ENCODE results near the gene BCR. TPM values are rescaled to one million over a fixed set of nuclear protein-coding genes. Genes with fewer than 3 reads are reported as not detected.

The BCR gene
- total RNA-seq, 4 donors from 2014 or later: 36.9 to 514 (median 91.0) TPM

DNA sequence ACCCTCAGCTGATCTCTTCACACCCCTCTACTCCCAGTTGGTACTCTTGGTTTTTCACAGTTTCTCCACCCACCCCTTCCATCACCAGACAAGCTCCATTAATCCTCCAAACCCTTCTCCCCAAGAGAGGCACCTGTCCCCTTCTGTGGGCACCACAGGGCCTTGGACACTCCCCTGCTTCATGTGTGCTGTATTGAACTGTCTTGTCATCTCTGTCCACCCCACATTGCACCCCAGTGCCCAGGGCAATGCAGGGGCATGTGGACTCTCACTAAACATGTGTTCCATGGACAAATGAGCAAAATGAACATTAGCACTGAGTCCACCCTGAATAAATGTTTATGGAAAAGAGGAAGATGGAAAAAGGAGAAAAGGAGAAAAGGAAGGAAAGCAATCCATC is 181.4 kb downstream of the BCR start:
- in situ Hi-C loops (cut with MboI; ENCODE audit: low pct_ligation_motif_present in 1 of 4, low pct_unique_long_range_greater_than_20kb in 1 of 4, low sequenced_read_pairs in 3 of 4): no loop called here
- no peak for DNase-seq
- Histone ChIP-seq H3K27me3 (no peaks in the 10 kb centered on the region), H3K4me3 (no peak overlapping the region), H3K9me3 (no peaks in the 10 kb centered on the region), H3K36me3 (no peaks in the 10 kb centered on the region), H3K4me1 (no peaks in the 10 kb centered on the region), H3K27ac (no peak overlapping the region)
- TF ChIP-seq CTCF (IDR thresholded peaks at IDR 0.05): no peak
- no peak for TF ChIP-seq EP300 (IDR thresholded peaks at IDR 0.05; ENCODE audit: low read depth)
- no peak for TF ChIP-seq POLR2A (IDR thresholded peaks at IDR 0.05)
- TF ChIP-seq POLR2AphosphoS5 (IDR thresholded peaks at IDR 0.05): no peak
- intact Hi-C loops (cut with DNase I; ENCODE audit: low total_unique reads): no loop called here

DNA sequence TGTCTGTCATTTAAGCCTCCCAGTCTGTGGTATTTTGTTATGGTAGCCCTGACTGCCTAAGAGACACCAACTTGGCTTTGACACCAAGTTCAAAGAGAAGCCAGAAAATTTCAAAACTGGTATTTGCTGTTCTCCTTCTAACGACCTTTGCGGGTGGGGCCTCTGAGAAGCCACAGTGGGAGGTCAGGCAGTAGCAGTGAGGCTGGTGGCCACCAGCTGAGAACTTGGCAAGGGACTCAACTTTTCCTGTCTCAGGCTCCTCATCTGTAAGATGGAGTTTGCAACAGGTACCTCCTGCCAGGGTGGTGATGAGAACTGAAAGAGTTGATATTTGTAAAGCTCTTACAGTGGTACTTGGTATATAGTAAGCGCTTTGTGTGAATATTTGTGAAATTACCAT is 183.4 kb downstream of the BCR start:
- Histone ChIP-seq H3K4me3 (no peak overlapping the region), H3K27me3 (peaks cover 1% of the 10 kb centered on the region), H3K36me3 (no peaks in the 10 kb centered on the region), H3K27ac (no peak overlapping the region), H3K4me1 (no peaks in the 10 kb centered on the region), H3K9me3 (no peaks in the 10 kb centered on the region)
- in situ Hi-C loops (cut with MboI; ENCODE audit: low pct_ligation_motif_present in 1 of 4, low pct_unique_long_range_greater_than_20kb in 1 of 4, low sequenced_read_pairs in 3 of 4) (no loop called here), intact Hi-C loops (cut with DNase I; ENCODE audit: low total_unique reads) (no loop called here)
- 17 to 68% methylated on average over 1 to 3 of the region's 3 CpGs for WGBS, 2 donors (ENCODE audit: low coverage in 1 of 2)
- TF ChIP-seq EP300 (IDR thresholded peaks at IDR 0.05; ENCODE audit: low read depth): no peak
- TF ChIP-seq POLR2A (IDR thresholded peaks at IDR 0.05): no peak
- TF ChIP-seq POLR2AphosphoS5 (IDR thresholded peaks at IDR 0.05): no peak
- no peak for TF ChIP-seq CTCF (IDR thresholded peaks at IDR 0.05)
- DNase-seq: no peak

DNA sequence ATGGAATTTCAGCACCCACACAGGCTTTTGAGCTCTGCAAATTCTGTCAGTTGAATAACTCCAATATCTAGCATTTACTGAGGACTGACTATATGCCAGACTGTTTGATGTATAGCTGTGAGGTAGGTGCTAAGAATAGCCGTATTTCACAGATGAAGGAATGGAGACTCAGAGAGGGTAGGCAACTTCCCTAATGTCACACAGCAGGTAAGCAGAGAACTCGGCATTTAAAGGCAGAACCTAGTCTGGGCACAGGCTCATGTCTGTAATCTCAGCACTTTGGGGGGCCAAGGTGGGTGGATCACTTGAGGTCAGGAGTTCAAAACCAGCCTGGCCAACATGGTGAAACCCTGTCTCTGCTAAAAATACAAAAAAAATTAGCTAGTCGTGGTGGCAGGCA is 184.1 kb downstream of the BCR start:
- H3K27me3 ChIP-seq: peaks cover 2% of the 10 kb centered on the region
- no peaks in the 10 kb centered on the region for H3K36me3 ChIP-seq
- intact Hi-C loops (cut with DNase I; ENCODE audit: low total_unique reads): no loop called here
- TF ChIP-seq POLR2A (IDR thresholded peaks at IDR 0.05) (no peak), EP300 (IDR thresholded peaks at IDR 0.05; ENCODE audit: low read depth) (no peak), POLR2AphosphoS5 (IDR thresholded peaks at IDR 0.05) (no peak), CTCF (IDR thresholded peaks at IDR 0.05) (no peak)
- in situ Hi-C loops (cut with MboI; ENCODE audit: low pct_ligation_motif_present in 1 of 4, low pct_unique_long_range_greater_than_20kb in 1 of 4, low sequenced_read_pairs in 3 of 4): no loop called here
- DNase-seq: no peak
- H3K9me3 ChIP-seq: no peaks in the 10 kb centered on the region
- no peak overlapping the region for H3K4me3 ChIP-seq
- 80% methylated on average over 3 of the region's 3 CpGs; no CpG with 5 or more reads in 1 of the 2 donors for WGBS, 2 donors (ENCODE audit: low coverage in 1 of 2)
- H3K4me1 ChIP-seq: no peaks in the 10 kb centered on the region
- no peak overlapping the region for H3K27ac ChIP-seq

GRCh38 chr22:23365524-23365923 is 185.2 kb downstream of the BCR start:
- DNase-seq: no peak
- no peak for TF ChIP-seq POLR2AphosphoS5 (IDR thresholded peaks at IDR 0.05)
- no peak for TF ChIP-seq CTCF (IDR thresholded peaks at IDR 0.05)
- TF ChIP-seq EP300 (IDR thresholded peaks at IDR 0.05; ENCODE audit: low read depth): no peak
- TF ChIP-seq POLR2A (IDR thresholded peaks at IDR 0.05): no peak
- 59 to 75% methylated on average over 6 of the region's 6 CpGs for WGBS, 2 donors (ENCODE audit: low coverage in 1 of 2)
- H3K36me3 ChIP-seq: no peaks in the 10 kb centered on the region
- H3K27ac ChIP-seq: no peak overlapping the region
- in situ Hi-C loops (cut with MboI; ENCODE audit: low pct_ligation_motif_present in 1 of 4, low pct_unique_long_range_greater_than_20kb in 1 of 4, low sequenced_read_pairs in 3 of 4) (no loop called here), intact Hi-C loops (cut with DNase I; ENCODE audit: low total_unique reads) (no loop called here)
- H3K4me1 ChIP-seq: no peaks in the 10 kb centered on the region
- no peak overlapping the region for H3K4me3 ChIP-seq
- peaks cover 2% of the 10 kb centered on the region for H3K27me3 ChIP-seq
- H3K9me3 ChIP-seq: no peaks in the 10 kb centered on the region

All from transverse colon (tissue), 4 donors.